Colon (tissue), 2 donors: Measurements from ENCODE around the gene TMEM125.

Experiments used
- FAIRE-seq: peaks from 2 replicates; lab custom pipeline; 2012; peaks lifted over from hg19 to GRCh38; lab: Jason Lieb, UNC
- donor health status: control.
- donor health status: control.

The TMEM125 gene

GRCh38 chr1:43312212-43312623 is 42.4 kb downstream of the TMEM125 start:
- FAIRE-seq, result no peak

- no peak for FAIRE-seq
These were observed 43.1 kb downstream of the TMEM125 start for GRCh38 chr1:43312663-43313515.

GRCh38 chr1:43313771-43314170 is 44.0 kb downstream of the TMEM125 start:
- FAIRE-seq, result no peak

- no peak for FAIRE-seq
These were observed 44.5 kb downstream of the TMEM125 start for GRCh38 chr1:43314233-43314632.

- no peak for FAIRE-seq
These were observed 45.7 kb downstream of the TMEM125 start for GRCh38 chr1:43315481-43315880.

GRCh38 chr1:43315963-43316737 is 46.4 kb downstream of the TMEM125 start:
- FAIRE-seq, result no peak

GRCh38 chr1:43316738-43317520 is 47.1 kb downstream of the TMEM125 start:
- no peak for FAIRE-seq

GRCh38 chr1:43317817-43318471 is 48.2 kb downstream of the TMEM125 start:
- no peak for FAIRE-seq

- no peak for FAIRE-seq
These were observed 49.0 kb downstream of the TMEM125 start for GRCh38 chr1:43318831-43319230.

- FAIRE-seq, result no peak
These were observed 49.5 kb downstream of the TMEM125 start for GRCh38 chr1:43319288-43319687.

GRCh38 chr1:43319766-43320165 is 50.0 kb downstream of the TMEM125 start:
- no peak for FAIRE-seq

GRCh38 chr1:43321331-43321891 is 51.6 kb downstream of the TMEM125 start:
- no peak for FAIRE-seq

- FAIRE-seq, result no peak
These were observed 52.7 kb downstream of the TMEM125 start for GRCh38 chr1:43322506-43322905.
